Hepatocyte (in vitro differentiated cells): ENCODE measurements around the gene HTT. TPM values are rescaled to one million over a fixed set of nuclear protein-coding genes. Genes with fewer than 3 reads are reported as not detected.
A peak's percentile ranks its signal among the peaks of the same experiment; 100 is the strongest.

Experiments
- DNase-seq: peaks from one replicate; pipeline ENCODE4 v3.0.0-alpha.2; 2016; ENCODE audit warnings: low spot score
- H2AFZ ChIP-seq: fragments of 200-600 bp; sonication (generic); 2 replicates; pipeline ENCODE4 v1.6.0; 2016; ENCODE audit warnings: antibody characterized with exemption, mild to moderate bottlenecking
- H3K27ac ChIP-seq: fragments of 200-600 bp; sonication (generic); 2 replicates; pipeline ENCODE4 v1.5.1; 2016; ENCODE audit warnings: mild to moderate bottlenecking
- H3K27me3 ChIP-seq: fragments of 200-600 bp; sonication (generic); 2 replicates; pipeline ENCODE4 v1.6.1; 2016
- H3K36me3 ChIP-seq: fragments of 200-600 bp; sonication (generic); replicated peaks from 2 replicates; pipeline ENCODE4 v1.5.1; 2016; ENCODE audit warnings: low read depth; ENCODE audit not compliant: insufficient read depth
- H3K4me1 ChIP-seq: fragments of 200-600 bp; sonication (generic); 2 replicates; pipeline ENCODE4 v1.5.1; 2016; ENCODE audit warnings: mild to moderate bottlenecking, moderate library complexity; ENCODE audit not compliant: insufficient read depth
- H3K4me2 ChIP-seq: fragments of 200-600 bp; sonication (generic); 2 replicates; pipeline ENCODE4 v1.6.0; 2016
- H3K4me3 ChIP-seq: fragments of 200-600 bp; sonication (generic); 2 replicates; pipeline ENCODE4 v1.5.1; 2016; ENCODE audit warnings: mild to moderate bottlenecking
- H3K79me2 ChIP-seq: fragments of 200-600 bp; sonication (generic); 2 replicates; pipeline ENCODE4 v1.6.0; 2017; ENCODE audit warnings: mild to moderate bottlenecking
- H3K9me2 ChIP-seq: fragments of 200-600 bp; sonication (generic); replicated peaks from 2 replicates; pipeline ENCODE4 v1.6.0; 2017; ENCODE audit warnings: mild to moderate bottlenecking; ENCODE audit not compliant: insufficient read depth
- H3K9me3 ChIP-seq: fragments of 200-600 bp; sonication (generic); 2 replicates; pipeline ENCODE4 v1.5.1; 2016; ENCODE audit warnings: low read depth, mild to moderate bottlenecking
- H4K20me1 ChIP-seq: fragments of 200-600 bp; sonication (generic); 2 replicates; pipeline ENCODE4 v1.6.0; 2016; ENCODE audit warnings: mild to moderate bottlenecking; ENCODE audit not compliant: insufficient read depth, poor library complexity, severe bottlenecking
- CTCF ChIP-seq: fragments of 200-600 bp; sonication (generic); IDR thresholded peaks from 2 replicates; pipeline ENCODE4 v1.5.1; 2016; ENCODE audit warnings: antibody characterized with exemption, mild to moderate bottlenecking; ENCODE audit not compliant: poor library complexity
- EZH2 ChIP-seq: fragments of 200-600 bp; sonication (generic); IDR thresholded peaks from 2 replicates; pipeline ENCODE4 v1.6.1; 2016; ENCODE audit warnings: antibody characterized with exemption, mild to moderate bottlenecking, borderline replicate concordance
- EZH2phosphoT487 ChIP-seq: fragments of 200-600 bp; sonication (generic); IDR thresholded peaks from one replicate; pipeline ENCODE4 v1.6.1; 2018; ENCODE audit warnings: antibody characterized with exemption, mild to moderate bottlenecking, low read depth, moderate library complexity; ENCODE audit not compliant: unreplicated experiment, severe bottlenecking
- WGBS: methylation state at CpG from one replicate; pipeline ENCODE4 v1.1.6; 2016; ENCODE audit warnings: low lambda C conversion rate; ENCODE audit errors: missing lambda C conversion rate; 5-methylcytosine and 5-hydroxymethylcytosine counted together
- polyA plus RNA-seq: library from polyadenylated mRNA; unstranded; fragments of >200 nt; fragmentation: Nextera tagmentation; extraction: Ambion mirVana; gene quantifications from 2 replicates; pipeline ENCODE4 v1.2.1, GENCODE V29; 2016
- total RNA-seq: library from RNA; depleted of rRNA; stranded (reverse); fragments of >200 nt; gene quantifications from 2 replicates; pipeline ENCODE4 v1.2.3, GENCODE V29; 2014

Gene HTT
- total and polyA plus RNA-seq, 2 experiments from 2014 or later: 12.4 to 33.9 TPM

- no peaks in the 10 kb centered on the region for H3K79me2 ChIP-seq
- H3K4me3 ChIP-seq: no peak overlapping the region
- WGBS: 85% methylated on average over 15 of the region's 16 CpGs
- no peaks in the 10 kb centered on the region for H3K27me3 ChIP-seq
- DNase-seq: no peak
- no peaks in the 10 kb centered on the region for H4K20me1 ChIP-seq
- H3K4me2 ChIP-seq: no peak overlapping the region
- no peaks in the 10 kb centered on the region for H3K36me3 ChIP-seq
- TF ChIP-seq CTCF (peak; percentile 5), EZH2phosphoT487 (no peak)
- H3K27ac ChIP-seq: no peak overlapping the region
- H3K4me1 ChIP-seq: peaks cover 3% of the 10 kb centered on the region
- H3K9me3 ChIP-seq: no peaks in the 10 kb centered on the region
- no peak overlapping the region for H2AFZ ChIP-seq
- H3K9me2 ChIP-seq: no peaks in the 10 kb centered on the region
These were observed 172.2 kb downstream of the HTT start for GRCh38 chr4:3246458-3247398.

GRCh38 chr4:3247399-3248177, 173.1 kb downstream of the HTT start:
- Histone ChIP-seq H3K9me3 (no peaks in the 10 kb centered on the region), H3K36me3 (no peaks in the 10 kb centered on the region), H4K20me1 (no peaks in the 10 kb centered on the region), H3K27ac (no peak overlapping the region), H3K4me2 (no peak overlapping the region), H3K4me1 (no peaks in the 10 kb centered on the region), H2AFZ (no peak overlapping the region), H3K4me3 (no peak overlapping the region), H3K27me3 (no peaks in the 10 kb centered on the region), H3K79me2 (no peaks in the 10 kb centered on the region), H3K9me2 (no peaks in the 10 kb centered on the region)
- DNase-seq: no peak
- TF ChIP-seq EZH2 (no peak), EZH2phosphoT487 (no peak)
- WGBS: 93% methylated on average over 21 of the region's 21 CpGs

- TF ChIP-seq EZH2: no peak
- no peak for TF ChIP-seq EZH2phosphoT487
- TF ChIP-seq CTCF: no peak
- no peaks in the 10 kb centered on the region for H3K36me3 ChIP-seq
- 97% methylated on average over 14 of the region's 14 CpGs for WGBS
These were observed 173.6 kb downstream of the HTT start for GRCh38 chr4:3248178-3248480.

More at GRCh38 chr4:3248178-3248480, 173.6 kb downstream of the HTT start:
- Histone ChIP-seq H3K9me2 (no peaks in the 10 kb centered on the region), H4K20me1 (no peaks in the 10 kb centered on the region), H3K79me2 (no peaks in the 10 kb centered on the region), H2AFZ (no peak overlapping the region), H3K4me2 (no peak overlapping the region), H3K9me3 (no peaks in the 10 kb centered on the region), H3K27me3 (no peaks in the 10 kb centered on the region), H3K27ac (no peak overlapping the region), H3K4me1 (no peaks in the 10 kb centered on the region), H3K4me3 (no peak overlapping the region)
- DNase-seq: no peak
